ENCODE measurements around the gene APOE.
"Not testable (repeated sequence)": the region's sequence is repeated elsewhere in the genome, so short reads cannot be mapped to it uniquely, and the experiment has no call there.

GRCh38 chr19:44914433-44915206 lies 9.0 kb downstream of the APOE start, which contains the start of gene APOC1:
- not testable (repeated sequence) for TF ChIP-seq CTBP1 (IDR thresholded peaks at IDR 0.05; ENCODE audit: borderline replicate concordance); ELF4 (IDR thresholded peaks at IDR 0.05); HDGF (IDR thresholded peaks at IDR 0.05; ENCODE audit: borderline replicate concordance); SUZ12 (IDR thresholded peaks at IDR 0.05)
